ENCODE results near the gene CDKN2AIP.

CDKN2AIP gene

GRCh38 chr4:183443655-183444213 lies 702 bp upstream of the CDKN2AIP start:
- H3K4me1 ChIP-seq (ENCODE audit: insufficient read depth, low read length, severe bottlenecking), result peaks cover 43% of the 10 kb centered on the region
- TF ChIP-seq EZH2 (IDR thresholded peaks at IDR 0.05; ENCODE audit: borderline replicate concordance, low read length) (no peak), CTCF (IDR thresholded peaks at IDR 0.05; ENCODE audit: low read length) (no peak)
- peak overlapping the region; percentile 78 for H3K4me3 ChIP-seq (ENCODE audit: low read depth, low read length, poor library complexity, severe bottlenecking)
- peaks cover 5% of the 10 kb centered on the region; the same call in 1 of the 2 replicates for H4K20me1 ChIP-seq (ENCODE audit: insufficient read depth, low read length)
- peak overlapping the region; percentile 80 for H3K9ac ChIP-seq (ENCODE audit: low read length)
- H3K9me2 ChIP-seq (ENCODE audit: low read depth, low read length), result no peaks in the 10 kb centered on the region
- peak overlapping the region; percentile 51 for H3K27ac ChIP-seq (ENCODE audit: low read depth, low read length, poor library complexity, severe bottlenecking)
- peaks cover 32% of the 10 kb centered on the region for H3K36me3 ChIP-seq (ENCODE audit: insufficient read depth, low read length)
- H3F3A ChIP-seq (ENCODE audit: insufficient read depth, low read length), result no peaks in the 10 kb centered on the region; the same call in 1 of the 2 replicates
- no peaks in the 10 kb centered on the region for H3K9me3 ChIP-seq (ENCODE audit: low read length)
- H3K79me2 ChIP-seq (ENCODE audit: insufficient read depth, low read length), result peaks cover 19% of the 10 kb centered on the region
- peak overlapping the region; percentile 79 for H3K4me2 ChIP-seq (ENCODE audit: low read length)
- peak overlapping the region; percentile 32; the same call in 1 of the 2 replicates for H2AFZ ChIP-seq (ENCODE audit: low read length)
- no peaks in the 10 kb centered on the region for H3K27me3 ChIP-seq (ENCODE audit: insufficient read depth, low read length)

GRCh38 chr4:183445097-183445428 lies 627 bp downstream of the CDKN2AIP start:
- peak overlapping the region; percentile 77 for H3K27ac ChIP-seq (ENCODE audit: low read depth, low read length, poor library complexity, severe bottlenecking)
- H3F3A ChIP-seq (ENCODE audit: insufficient read depth, low read length), result no peaks in the 10 kb centered on the region; the same call in 1 of the 2 replicates
- no peaks in the 10 kb centered on the region for H3K27me3 ChIP-seq (ENCODE audit: insufficient read depth, low read length)
- H3K4me3 ChIP-seq (ENCODE audit: low read depth, low read length, poor library complexity, severe bottlenecking), result peak overlapping the region; percentile 78
- TF ChIP-seq EZH2 (IDR thresholded peaks at IDR 0.05; ENCODE audit: borderline replicate concordance, low read length) (no peak), CTCF (IDR thresholded peaks at IDR 0.05; ENCODE audit: low read length) (no peak)
- no peak overlapping the region for H2AFZ ChIP-seq (ENCODE audit: low read length)
- peaks cover 5% of the 10 kb centered on the region; the same call in 1 of the 2 replicates for H4K20me1 ChIP-seq (ENCODE audit: insufficient read depth, low read length)
- H3K9me2 ChIP-seq (ENCODE audit: low read depth, low read length), result no peaks in the 10 kb centered on the region
- H3K4me1 ChIP-seq (ENCODE audit: insufficient read depth, low read length, severe bottlenecking), result peaks cover 43% of the 10 kb centered on the region
- H3K4me2 ChIP-seq (ENCODE audit: low read length), result peak overlapping the region; percentile 95
- H3K9me3 ChIP-seq (ENCODE audit: low read length), result no peaks in the 10 kb centered on the region
- H3K9ac ChIP-seq (ENCODE audit: low read length), result peak overlapping the region; percentile 80
- peaks cover 19% of the 10 kb centered on the region for H3K79me2 ChIP-seq (ENCODE audit: insufficient read depth, low read length)
- peaks cover 45% of the 10 kb centered on the region for H3K36me3 ChIP-seq (ENCODE audit: insufficient read depth, low read length)

GRCh38 chr4:183447646-183448045 lies 3.2 kb downstream of the CDKN2AIP start:
- Histone ChIP-seq H3K4me2 (ENCODE audit: low read length) (peak overlapping the region; percentile 17; the same call in 1 of the 2 replicates), H3K9me2 (ENCODE audit: low read depth, low read length) (no peaks in the 10 kb centered on the region), H3K36me3 (ENCODE audit: insufficient read depth, low read length) (peaks cover 52% of the 10 kb centered on the region), H3K9me3 (ENCODE audit: low read length) (no peaks in the 10 kb centered on the region), H4K20me1 (ENCODE audit: insufficient read depth, low read length) (peaks cover 5% of the 10 kb centered on the region; the same call in 1 of the 2 replicates), H3K9ac (ENCODE audit: low read length) (no peak overlapping the region; the same call in 1 of the 2 replicates), H3K4me1 (ENCODE audit: insufficient read depth, low read length, severe bottlenecking) (peaks cover 43% of the 10 kb centered on the region), H3K79me2 (ENCODE audit: insufficient read depth, low read length) (peaks cover 19% of the 10 kb centered on the region), H3K27ac (ENCODE audit: low read depth, low read length, poor library complexity, severe bottlenecking) (no peak overlapping the region), H3K4me3 (ENCODE audit: low read depth, low read length, poor library complexity, severe bottlenecking) (no peak overlapping the region), H2AFZ (ENCODE audit: low read length) (no peak overlapping the region), H3K27me3 (ENCODE audit: insufficient read depth, low read length) (no peaks in the 10 kb centered on the region), H3F3A (ENCODE audit: insufficient read depth, low read length) (peaks cover 6% of the 10 kb centered on the region)
- no peak for TF ChIP-seq CTCF (IDR thresholded peaks at IDR 0.05; ENCODE audit: low read length)

All from OCI-LY1 (cell line).